IMR-90 (cell line): ENCODE measurements around the gene BMP15.

ENCODE experiments used
- BHLHE40 ChIP-seq: fragments of 150-350 bp; IDR thresholded peaks from 2 replicates; pipeline ENCODE4 v1.6.1; 2016; ENCODE audit warnings: mild to moderate bottlenecking, low read depth, low read length
- CEBPB ChIP-seq: IDR thresholded peaks from 2 replicates; pipeline ENCODE4 v1.6.1; 2012; ENCODE audit warnings: low read depth, low read length, improper control_type of control experiment
- CTCF ChIP-seq: conservative IDR thresholded peaks from 2 replicates; pipeline ENCODE4 v1.5.1; 2012; ENCODE audit warnings: mild to moderate bottlenecking, low read depth, low read length, improper control_type of control experiment
- ELK1 ChIP-seq: fragments of 150-350 bp; IDR thresholded peaks from 2 replicates; pipeline ENCODE4 v1.6.1; 2016; ENCODE audit warnings: low read depth, mild to moderate bottlenecking, low read length, moderate library complexity, borderline replicate concordance
- MAFK ChIP-seq: IDR thresholded peaks from 2 replicates; pipeline ENCODE4 v1.6.1; 2012; ENCODE audit warnings: low read depth, low read length, improper control_type of control experiment
- MAZ ChIP-seq: IDR thresholded peaks from 2 replicates; pipeline ENCODE4 v1.6.1; 2012; ENCODE audit warnings: low read depth, mild to moderate bottlenecking, low read length, improper control_type of control experiment, moderate library complexity, borderline replicate concordance
- MXI1 ChIP-seq: IDR thresholded peaks from 2 replicates; pipeline ENCODE4 v1.6.1; 2012; ENCODE audit warnings: low read depth, mild to moderate bottlenecking, low read length, moderate library complexity, borderline replicate concordance
- NFE2L2 ChIP-seq: fragments of 150-350 bp; IDR thresholded peaks from 2 replicates; pipeline ENCODE4 v1.6.1; 2016; ENCODE audit warnings: low read depth, mild to moderate bottlenecking, low read length
- POLR2A ChIP-seq: IDR thresholded peaks from 2 replicates; pipeline ENCODE4 v1.6.1; 2012; ENCODE audit warnings: mild to moderate bottlenecking, low read depth, low read length
- RAD21 ChIP-seq: IDR thresholded peaks from 2 replicates; pipeline ENCODE4 v1.6.1; 2012; ENCODE audit warnings: low read length, improper control_type of control experiment
- RCOR1 ChIP-seq: IDR thresholded peaks from 2 replicates; pipeline ENCODE4 v1.6.1; 2012; ENCODE audit warnings: mild to moderate bottlenecking, low read length, improper control_type of control experiment; ENCODE audit not compliant: insufficient replicate concordance
- SMC3 ChIP-seq: fragments of 150-350 bp; IDR thresholded peaks from 2 replicates; pipeline ENCODE4 v1.6.1; 2016; ENCODE audit warnings: low read depth, mild to moderate bottlenecking, antibody characterized with exemption, low read length, moderate library complexity
- USF2 ChIP-seq: fragments of 150-350 bp; IDR thresholded peaks from 2 replicates; pipeline ENCODE4 v1.6.1; 2017; ENCODE audit warnings: mild to moderate bottlenecking, antibody characterized with exemption, low read length, low read depth

- TF ChIP-seq CTCF (no peak), POLR2A (no peak), USF2 (no peak), RCOR1 (no peak), MAZ (no peak), RAD21 (no peak), CEBPB (no peak), MXI1 (no peak), NFE2L2 (no peak), BHLHE40 (no peak), ELK1 (no peak), MAFK (no peak), SMC3 (no peak)
These were observed 33.2 kb upstream of the BMP15 start for GRCh38 chrX:50877310-50877709.
